SK-N-SH (cell line): ENCODE results near the gene GNB1L. TPM values are rescaled to one million over a fixed set of nuclear protein-coding genes. Genes with fewer than 3 reads are reported as not detected.

Experiments
- CTCF ChIA-PET: fragments of 300-600, 350-600 bp; formaldehyde crosslinking; extraction: SDS; loops from one replicate; lab custom pipeline; 2021; lab: Yijun Ruan, JAX
- POLR2A ChIA-PET: fragments of 350-600 bp; sonication (Branson Sonifier 250); formaldehyde crosslinking; extraction: SDS; loops from one replicate; lab custom pipeline; 2020; ENCODE audit warnings: antibody characterized with exemption, inconsistent platforms; lab: Yijun Ruan, JAX
- DNase-seq: peaks from one replicate; pipeline ENCODE4 v3.0.0; 2012
- H2AFZ ChIP-seq: fragments of 200-600 bp; sonication (generic); 2 replicates; pipeline ENCODE4 v1.8.1; 2016; ENCODE audit warnings: antibody characterized with exemption, mild to moderate bottlenecking, low read depth
- H3F3A ChIP-seq: fragments of 200-600 bp; sonication (generic); replicated peaks from 2 replicates; pipeline ENCODE3; 2016; ENCODE audit warnings: antibody characterized with exemption, mild to moderate bottlenecking; ENCODE audit not compliant: insufficient read depth
- H3K27ac ChIP-seq, 2 experiments: fragments of 200-500 bp in 1 of 2; fragments of 200-600 bp in 1 of 2; sonication (Bioruptor generic) in 1 of 2; sonication (generic), shearing (Covaris generic) in 1 of 2; 2 replicates each; pipeline versions ENCODE4 v1.5.1 to v1.6.1; 2014 to 2016; ENCODE audit warnings: low read depth in 2 of 2, inconsistent platforms in 1 of 2, low read length in 1 of 2, mild to moderate bottlenecking in 1 of 2, mixed read lengths in 1 of 2
- H3K27me3 ChIP-seq: fragments of 200-600 bp; sonication (generic), shearing (Covaris generic); 2 replicates; pipeline ENCODE4 v1.6.1; 2016; ENCODE audit warnings: mixed run types; ENCODE audit not compliant: insufficient read depth
- H3K36me3 ChIP-seq, 2 experiments: fragments of 200-500 bp in 1 of 2; fragments of 200-600 bp in 1 of 2; sonication (Bioruptor generic) in 1 of 2; sonication (generic) in 1 of 2; replicated peaks in 1 of 2; 2 replicates each; pipeline versions ENCODE3 to v1.5.1; 2014 to 2016; ENCODE audit warnings: low read length in 1 of 2, mild to moderate bottlenecking in 1 of 2; ENCODE audit not compliant: insufficient read depth in 2 of 2, control insufficient read depth in 1 of 2
- H3K4me1 ChIP-seq, 2 experiments: fragments of 200-500 bp in 1 of 2; fragments of 200-600 bp in 1 of 2; sonication (Bioruptor generic) in 1 of 2; sonication (generic), shearing (Covaris generic) in 1 of 2; 2 replicates each; pipeline versions ENCODE4 v1.5.1 to v1.6.1; 2014 to 2016; ENCODE audit warnings: low read depth in 1 of 2, low read length in 1 of 2, mixed run types in 1 of 2; ENCODE audit not compliant: insufficient read depth in 2 of 2, control insufficient read depth in 1 of 2
- H3K4me2 ChIP-seq: fragments of 200-600 bp; sonication (generic), shearing (Covaris generic); 2 replicates; pipeline ENCODE4 v1.6.1; 2017; ENCODE audit warnings: mixed run types
- H3K4me3 ChIP-seq, 2 experiments: fragments of 200-500 bp in 1 of 2; fragments of 200-600 bp in 1 of 2; sonication (Bioruptor generic) in 1 of 2; sonication (generic), shearing (Covaris generic) in 1 of 2; 2 replicates each; pipeline versions ENCODE4 v1.5.1 to v1.8.1; 2014 to 2016; ENCODE audit warnings: low read depth in 2 of 2, inconsistent platforms in 1 of 2, low read length in 1 of 2, mild to moderate bottlenecking in 1 of 2, mixed read lengths in 1 of 2, moderate library complexity in 1 of 2
- H3K79me2 ChIP-seq: fragments of 200-600 bp; sonication (generic); 2 replicates; pipeline ENCODE4 v1.8.1; 2017; ENCODE audit warnings: mild to moderate bottlenecking; ENCODE audit not compliant: insufficient read depth
- H3K9ac ChIP-seq: fragments of 200-600 bp; sonication (generic); 2 replicates; pipeline ENCODE4 v1.6.1; 2017; ENCODE audit warnings: mixed run types
- H3K9me2 ChIP-seq: fragments of 200-600 bp; sonication (generic); 2 replicates; pipeline ENCODE4 v1.6.1; 2017; ENCODE audit warnings: mixed run types
- H3K9me3 ChIP-seq: fragments of 200-600 bp; sonication (generic); 2 replicates; pipeline ENCODE4 v1.6.1; 2017; ENCODE audit warnings: mixed run types, mild to moderate bottlenecking, moderate library complexity
- H4K20me1 ChIP-seq: fragments of 200-600 bp; sonication (generic); 2 replicates; pipeline ENCODE4 v1.6.1; 2017; ENCODE audit warnings: mild to moderate bottlenecking, mixed run types; ENCODE audit not compliant: insufficient read depth
- EZH2phosphoT487 ChIP-seq: fragments of 200-600 bp; sonication (generic); IDR thresholded peaks from 2 replicates; pipeline ENCODE4 v1.6.1; 2017; ENCODE audit warnings: low read depth, mixed run types, mild to moderate bottlenecking, antibody characterized with exemption, moderate library complexity, borderline replicate concordance
- FOSL2 ChIP-seq: IDR thresholded peaks from 2 replicates; pipeline ENCODE4 v1.4.0; 2012; ENCODE audit warnings: low read depth, mild to moderate bottlenecking, moderate library complexity, borderline replicate concordance
- FOXM1 ChIP-seq: IDR thresholded peaks from 2 replicates; pipeline ENCODE4 v1.4.0; 2012; ENCODE audit warnings: low read depth, mild to moderate bottlenecking
- IRF3 ChIP-seq: fragments of 150-350 bp; IDR thresholded peaks from 2 replicates; pipeline ENCODE4 v1.6.1; 2016; ENCODE audit warnings: mild to moderate bottlenecking, low read depth, low read length
- MAX ChIP-seq: IDR thresholded peaks from 2 replicates; pipeline ENCODE4 v1.4.0; 2012; ENCODE audit warnings: low read depth
- NRF1 ChIP-seq: IDR thresholded peaks from 2 replicates; pipeline ENCODE4 v1.6.1; 2012; ENCODE audit warnings: low read depth, mild to moderate bottlenecking, low read length
- POLR2AphosphoS5 ChIP-seq: IDR thresholded peaks from 2 replicates; pipeline ENCODE4 v1.6.1; 2012; ENCODE audit warnings: low read depth, low read length
- RCOR1 ChIP-seq: fragments of 150-350 bp; IDR thresholded peaks from 2 replicates; pipeline ENCODE4 v1.6.1; 2017; ENCODE audit warnings: antibody characterized with exemption, low read length
- ZBTB33 ChIP-seq: IDR thresholded peaks from 2 replicates; pipeline ENCODE4 v1.4.0; 2012; ENCODE audit warnings: low read depth, borderline replicate concordance
- WGBS: methylation state at CpG from one replicate; pipeline ENCODE4 v1.1.6; 2017; ENCODE audit warnings: low lambda C conversion rate; 5-methylcytosine and 5-hydroxymethylcytosine counted together
- polyA plus RNA-seq, 3 experiments: library from polyadenylated mRNA; depleted of rRNA; stranded (reverse); fragments of >200 nt; gene quantifications; 2 replicates each; pipeline ENCODE4 v1.2.3, GENCODE V29; 2012
- TF ChIP-seq, protein P1 (sequence below): fragments of 200-600 bp; sonication (generic); IDR thresholded peaks from 2 replicates; pipeline ENCODE4 v1.6.1; 2017; ENCODE audit warnings: antibody characterized with exemption, mild to moderate bottlenecking, moderate library complexity

GNB1L gene
- polyA plus RNA-seq, 1 of the 3 experiments (the other 2 are of a cell fraction): 5.9 TPM

GRCh38 chr22:19864538-19865106 is 9.9 kb upstream of the GNB1L start:
- no peak for DNase-seq
- H3K27ac ChIP-seq: no peak overlapping the region
- no peaks in the 10 kb centered on the region for H3K27me3 ChIP-seq
- H3K4me3 ChIP-seq: no peak overlapping the region
- 91% methylated on average over 5 of the region's 5 CpGs for WGBS
- H3K36me3 ChIP-seq: no peaks in the 10 kb centered on the region
- no peaks in the 10 kb centered on the region for H3K9me3 ChIP-seq
- H3K9ac ChIP-seq: no peak overlapping the region
- H3K9me2 ChIP-seq: no peaks in the 10 kb centered on the region
- ChIA-PET CTCF (interaction anchor here (1.4 to 3.4 kb wide), 3 partner anchors 9 to 134 kb away, joined by 3 to 20 read pairs (median 6); no protein-coding TSS in a partner anchor), POLR2A (no interaction called here)
- H4K20me1 ChIP-seq: no peaks in the 10 kb centered on the region
- no peaks in the 10 kb centered on the region for H3K4me1 ChIP-seq
- no peaks in the 10 kb centered on the region for H3F3A ChIP-seq
- TF ChIP-seq NRF1 (no peak), POLR2AphosphoS5 (no peak), FOXM1 (no peak)
- TF ChIP-seq, protein P1, sequence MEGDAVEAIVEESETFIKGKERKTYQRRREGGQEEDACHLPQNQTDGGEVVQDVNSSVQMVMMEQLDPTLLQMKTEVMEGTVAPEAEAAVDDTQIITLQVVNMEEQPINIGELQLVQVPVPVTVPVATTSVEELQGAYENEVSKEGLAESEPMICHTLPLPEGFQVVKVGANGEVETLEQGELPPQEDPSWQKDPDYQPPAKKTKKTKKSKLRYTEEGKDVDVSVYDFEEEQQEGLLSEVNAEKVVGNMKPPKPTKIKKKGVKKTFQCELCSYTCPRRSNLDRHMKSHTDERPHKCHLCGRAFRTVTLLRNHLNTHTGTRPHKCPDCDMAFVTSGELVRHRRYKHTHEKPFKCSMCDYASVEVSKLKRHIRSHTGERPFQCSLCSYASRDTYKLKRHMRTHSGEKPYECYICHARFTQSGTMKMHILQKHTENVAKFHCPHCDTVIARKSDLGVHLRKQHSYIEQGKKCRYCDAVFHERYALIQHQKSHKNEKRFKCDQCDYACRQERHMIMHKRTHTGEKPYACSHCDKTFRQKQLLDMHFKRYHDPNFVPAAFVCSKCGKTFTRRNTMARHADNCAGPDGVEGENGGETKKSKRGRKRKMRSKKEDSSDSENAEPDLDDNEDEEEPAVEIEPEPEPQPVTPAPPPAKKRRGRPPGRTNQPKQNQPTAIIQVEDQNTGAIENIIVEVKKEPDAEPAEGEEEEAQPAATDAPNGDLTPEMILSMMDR: no peak
- no peaks in the 10 kb centered on the region for H3K79me2 ChIP-seq
- no peak overlapping the region for H2AFZ ChIP-seq
- no peak overlapping the region for H3K4me2 ChIP-seq

DNA sequence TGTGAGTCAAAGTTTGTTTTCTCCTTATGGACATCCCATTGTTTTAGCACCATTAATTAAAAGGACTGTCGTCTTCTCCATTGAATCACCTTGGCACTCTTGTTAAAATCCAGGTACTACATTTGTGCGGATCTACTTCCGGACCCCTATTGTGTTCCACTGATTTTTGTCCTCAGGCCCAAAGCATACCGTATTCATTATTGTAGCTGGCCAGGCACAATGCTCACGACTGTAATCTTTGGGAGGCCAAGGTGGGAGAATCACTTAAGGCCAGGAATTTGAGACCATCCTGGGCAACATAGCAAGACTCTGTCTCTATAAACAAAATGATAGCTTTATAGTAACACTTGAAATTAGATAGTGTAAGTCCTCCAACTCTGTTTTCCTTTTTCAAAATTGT is 8.9 kb upstream of the GNB1L start:
- Histone ChIP-seq H3K27ac (no peak overlapping the region), H2AFZ (no peak overlapping the region), H3K4me1 (no peaks in the 10 kb centered on the region), H3K27me3 (no peaks in the 10 kb centered on the region), H4K20me1 (no peaks in the 10 kb centered on the region), H3K9me3 (no peaks in the 10 kb centered on the region), H3K79me2 (no peaks in the 10 kb centered on the region), H3K9me2 (no peaks in the 10 kb centered on the region), H3K36me3 (no peaks in the 10 kb centered on the region), H3K9ac (no peak overlapping the region), H3F3A (no peaks in the 10 kb centered on the region), H3K4me2 (no peak overlapping the region), H3K4me3 (no peak overlapping the region)
- CTCF ChIA-PET: interaction anchor here (0.9 kb wide), 1 partner anchor 133 kb away, joined by 4 read pairs; no protein-coding TSS in a partner anchor
- WGBS: over 99% methylated on average over 5 of the region's 5 CpGs
- TF ChIP-seq IRF3 (no peak), MAX (no peak), EZH2phosphoT487 (no peak), ZBTB33 (no peak), RCOR1 (no peak), FOSL2 (no peak)
- DNase-seq: no peak
- POLR2A ChIA-PET: no interaction called here
